Prostate gland (tissue), 2 donors: ENCODE data around the gene SPTBN2. TPM values are rescaled to one million over a fixed set of nuclear protein-coding genes. Genes with fewer than 3 reads are reported as not detected.
"Not testable (repeated sequence)": the region's sequence is repeated elsewhere in the genome, so short reads cannot be mapped to it uniquely, and the experiment has no call there.

Source experiments
- DNase-seq: peaks from one replicate; pipeline ENCODE4 v3.0.0-alpha.2; 2019; ENCODE audit warnings: low spot score
- H3K27ac ChIP-seq, 2 donors: fragments of 200-600 bp; sonication (generic); 2 replicates each; pipeline ENCODE4 v1.5.1; 2017 to 2019
- H3K27me3 ChIP-seq: fragments of 200-600 bp; sonication (generic); replicated peaks from 2 replicates; pipeline ENCODE4 v1.5.1; 2019; ENCODE audit not compliant: insufficient read depth
- H3K36me3 ChIP-seq, 2 donors: fragments of 200-600 bp; sonication (generic); 1 replicate in 1 of 2; 2 replicates in 1 of 2; pipeline versions ENCODE4 v1.5.1 to v1.8.1; 2017 to 2019
- H3K4me1 ChIP-seq: fragments of 200-600 bp; sonication (generic); replicated peaks from 2 replicates; pipeline ENCODE4 v1.5.1; 2019
- H3K4me3 ChIP-seq, 2 donors: fragments of 200-600 bp; sonication (generic); 2 replicates each; pipeline ENCODE4 v1.5.1; 2017 to 2019
- H3K9me3 ChIP-seq: fragments of 200-600 bp; sonication (generic); 2 replicates; pipeline ENCODE4 v1.5.1; 2017
- CTCF ChIP-seq, 4 experiments: fragments of 200-600 bp in 2 of 4; fragments of 450-650 bp in 2 of 4; sonication (generic) in 2 of 4; IDR thresholded peaks; 1 replicate in 3 of 4; 2 replicates in 1 of 4; pipeline ENCODE4 v1.5.1; 2016 to 2019; ENCODE audit warnings: antibody characterized with exemption in 4 of 4, mild to moderate bottlenecking in 2 of 4, moderate library complexity in 2 of 4
- POLR2A ChIP-seq: fragments of 450-650 bp; IDR thresholded peaks from one replicate; pipeline ENCODE4 v1.6.1; 2016; ENCODE audit warnings: antibody characterized with exemption, mild to moderate bottlenecking
- POLR2AphosphoS5 ChIP-seq: sonication (generic); formaldehyde crosslinking; IDR thresholded peaks from one replicate; pipeline ENCODE4 v1.6.1; 2017; ENCODE audit warnings: antibody characterized with exemption
- WGBS: methylation state at CpG from one replicate; pipeline ENCODE4 v1.1.5; 2018; 5-methylcytosine and 5-hydroxymethylcytosine counted together
- intact Hi-C: fragments of 100-400 bp; cut with DNase I; formaldehyde crosslinking; loops from one replicate; pipeline ENCODE4 v1.14.2; 2022
- total RNA-seq, 2 donors: library from RNA; depleted of rRNA; stranded (reverse); fragments of >200 nt; gene quantifications; one replicate each; pipeline ENCODE4 v1.1.0, GENCODE V29; 2016

The SPTBN2 gene
- total RNA-seq, 2 donors from 2014 or later: 139 to 140 TPM

GRCh38 chr11:66725114-66725513, 3.9 kb downstream of the SPTBN2 start:
- no peaks in the 10 kb centered on the region for H3K9me3 ChIP-seq
- no peak overlapping the region for H3K4me3 ChIP-seq
- H3K36me3 ChIP-seq: no peaks in the 10 kb centered on the region
- intact Hi-C loops: no loop called here
- no peak for DNase-seq
- no peaks in the 10 kb centered on the region for H3K27me3 ChIP-seq
- H3K4me1 ChIP-seq: no peaks in the 10 kb centered on the region
- WGBS: 100% methylated on average over 1 of the region's 1 CpG
- TF ChIP-seq CTCF (IDR thresholded peaks at IDR 0.05) (no peak), POLR2AphosphoS5 (no peak), POLR2A (no peak)
- H3K27ac ChIP-seq: no peak overlapping the region

DNA sequence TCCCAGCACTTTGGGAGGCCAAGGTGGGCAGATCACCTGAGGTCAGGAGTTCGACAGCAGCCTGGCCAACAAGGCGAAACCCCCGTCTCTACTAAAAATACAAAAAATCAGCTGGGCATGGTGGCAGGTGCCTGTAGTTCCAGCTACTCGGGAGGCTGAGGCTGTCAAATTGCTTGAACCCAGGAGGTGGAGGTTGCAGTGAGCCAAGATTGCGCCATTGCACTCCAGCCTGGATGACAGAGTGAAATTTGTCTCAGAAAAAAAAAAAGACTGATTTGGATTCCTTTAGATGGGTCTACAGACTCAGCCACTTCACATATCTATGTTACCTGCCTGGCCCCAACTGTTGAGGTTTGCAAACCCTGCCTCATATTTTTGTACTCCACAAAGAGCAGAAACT, 4.8 kb downstream of the SPTBN2 start:
- intact Hi-C loops, DNase-seq, H3K9me3 ChIP-seq, H3K27ac ChIP-seq, H3K4me3 ChIP-seq, H3K27me3 ChIP-seq, H3K36me3 ChIP-seq, H3K4me1 ChIP-seq: not testable (repeated sequence)
- 91% methylated on average over 5 of the region's 5 CpGs for WGBS

DNA sequence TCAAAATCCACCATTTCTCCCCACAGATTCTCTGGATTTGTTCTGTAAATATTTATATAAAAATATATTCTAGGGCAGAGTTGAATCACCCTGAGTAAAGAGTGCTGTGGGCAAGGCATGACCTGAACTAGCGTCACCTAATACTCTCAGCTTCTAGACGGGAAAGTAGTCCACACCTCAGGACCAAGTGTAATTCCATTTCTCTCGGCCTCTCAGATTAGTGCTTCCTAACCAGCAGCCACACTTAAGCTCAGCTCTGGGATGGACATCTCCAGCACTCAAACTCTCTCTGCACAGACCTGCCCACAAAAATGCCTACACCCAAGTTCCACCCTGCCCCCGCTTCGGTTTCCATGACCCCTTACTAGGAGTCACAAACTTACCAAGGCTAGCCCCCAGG, 5.3 kb downstream of the SPTBN2 start:
- 95% methylated on average over 5 of the region's 5 CpGs for WGBS
- TF ChIP-seq CTCF (IDR thresholded peaks at IDR 0.05) (no peak), POLR2A (no peak), POLR2AphosphoS5 (no peak)
- Histone ChIP-seq H3K9me3 (no peaks in the 10 kb centered on the region), H3K4me1 (peaks cover 4% of the 10 kb centered on the region), H3K4me3 (no peak overlapping the region), H3K27ac (no peak overlapping the region), H3K36me3 (no peaks in the 10 kb centered on the region), H3K27me3 (no peaks in the 10 kb centered on the region)
- intact Hi-C loops: no loop called here
- DNase-seq: no peak

DNA sequence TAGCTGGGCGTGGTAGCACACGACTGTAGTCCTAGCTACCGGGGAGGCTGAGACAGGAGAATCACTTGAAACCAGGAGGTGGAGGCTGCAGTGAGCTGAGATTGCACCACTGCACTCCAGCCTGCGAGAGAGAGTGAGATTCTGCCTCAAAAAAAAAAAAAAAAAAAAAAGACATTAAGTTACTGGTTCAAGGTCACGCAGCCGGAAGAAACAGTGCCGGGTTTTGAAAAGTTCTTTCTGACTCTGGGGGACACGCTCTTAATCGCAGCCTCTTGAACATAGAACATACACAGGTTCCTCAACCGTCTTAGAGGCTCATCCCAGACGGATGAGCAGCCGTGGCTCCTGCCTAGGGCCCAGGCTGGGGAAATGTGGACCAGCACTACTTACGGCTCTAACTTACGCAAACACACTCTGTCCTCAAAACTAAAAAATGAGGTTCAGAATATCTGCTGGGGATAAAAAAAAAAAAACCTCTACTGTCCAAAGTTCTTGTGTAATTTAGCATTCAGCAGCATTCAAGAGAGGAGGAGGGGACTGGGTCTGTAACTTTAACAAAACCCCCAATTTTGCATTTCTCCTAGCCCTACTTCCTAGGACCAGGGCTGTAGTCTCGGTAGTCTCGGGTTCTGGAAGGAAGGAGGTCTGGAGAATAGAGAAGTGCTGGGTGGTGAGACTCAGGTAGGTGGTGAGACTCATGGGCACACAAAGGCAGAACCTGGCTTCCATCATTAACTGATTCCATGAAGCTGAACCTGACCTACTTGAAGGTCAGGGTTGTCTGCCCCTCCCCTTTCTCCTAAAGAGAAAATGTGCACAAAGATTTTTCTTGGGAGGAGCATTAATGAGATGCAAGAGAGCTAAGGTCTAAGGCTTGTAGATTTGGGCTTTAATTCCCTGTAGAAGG, 6.0 kb downstream of the SPTBN2 start:
- no peak for DNase-seq
- no peak overlapping the region for H3K4me3 ChIP-seq
- intact Hi-C loops: no loop called here
- WGBS: 95% methylated on average over 16 of the region's 16 CpGs
- H3K27ac ChIP-seq: no peak overlapping the region
- no peaks in the 10 kb centered on the region for H3K27me3 ChIP-seq
- peaks cover 4% of the 10 kb centered on the region for H3K4me1 ChIP-seq
- TF ChIP-seq POLR2A: no peak
- no peak for TF ChIP-seq POLR2AphosphoS5
- TF ChIP-seq CTCF (IDR thresholded peaks at IDR 0.05): no peak
- H3K9me3 ChIP-seq: no peaks in the 10 kb centered on the region
- no peaks in the 10 kb centered on the region for H3K36me3 ChIP-seq

GRCh38 chr11:66721939-66722338, 7.1 kb downstream of the SPTBN2 start:
- no peak overlapping the region for H3K27ac ChIP-seq
- no peaks in the 10 kb centered on the region for H3K9me3 ChIP-seq
- 95% methylated on average over 9 of the region's 9 CpGs for WGBS
- no peaks in the 10 kb centered on the region for H3K27me3 ChIP-seq
- TF ChIP-seq POLR2A (no peak), CTCF (IDR thresholded peaks at IDR 0.05) (no peak), POLR2AphosphoS5 (no peak)
- H3K4me1 ChIP-seq: peaks cover 4% of the 10 kb centered on the region
- intact Hi-C loops: no loop called here
- no peak for DNase-seq
- no peak overlapping the region for H3K4me3 ChIP-seq
- no peaks in the 10 kb centered on the region for H3K36me3 ChIP-seq
